ENCODE measurements around the gene DOK4.
"Not testable (repeated sequence)": the region's sequence is repeated elsewhere in the genome, so short reads cannot be mapped to it uniquely, and the experiment has no call there.

DOK4 gene

DNA sequence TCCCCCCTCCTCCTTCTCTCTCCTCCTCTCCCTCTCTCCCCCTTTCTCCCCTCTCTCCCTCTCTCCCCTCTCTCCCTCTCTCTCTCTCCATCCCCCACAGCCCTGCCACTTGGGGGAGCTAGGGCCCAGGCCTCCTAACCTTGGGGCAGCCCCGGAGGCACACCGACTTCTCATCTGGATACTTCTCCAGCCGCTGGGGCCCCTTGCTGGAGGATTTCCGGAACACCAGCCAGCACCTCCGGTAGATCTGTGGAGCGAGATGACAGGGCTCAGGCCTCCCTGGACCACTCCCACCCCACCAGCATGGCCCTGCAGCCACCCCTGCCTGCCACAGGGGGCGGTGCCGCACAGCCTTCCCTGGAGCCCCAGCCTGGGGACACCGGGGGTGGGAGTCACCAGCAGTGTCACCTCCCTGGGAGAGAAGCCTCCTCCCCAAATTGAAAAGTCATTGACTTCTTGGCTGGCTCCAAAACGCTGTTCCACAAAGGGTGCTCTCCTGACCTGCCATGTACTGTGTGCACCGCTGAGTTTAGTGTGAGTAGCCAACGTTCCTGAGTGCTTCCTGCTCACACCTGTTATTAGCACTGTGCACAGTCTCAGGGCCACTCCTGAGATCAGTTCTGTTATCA is 10.5 kb downstream of the DOK4 start:
- peak; percentile 79 for DNase-seq

DNA sequence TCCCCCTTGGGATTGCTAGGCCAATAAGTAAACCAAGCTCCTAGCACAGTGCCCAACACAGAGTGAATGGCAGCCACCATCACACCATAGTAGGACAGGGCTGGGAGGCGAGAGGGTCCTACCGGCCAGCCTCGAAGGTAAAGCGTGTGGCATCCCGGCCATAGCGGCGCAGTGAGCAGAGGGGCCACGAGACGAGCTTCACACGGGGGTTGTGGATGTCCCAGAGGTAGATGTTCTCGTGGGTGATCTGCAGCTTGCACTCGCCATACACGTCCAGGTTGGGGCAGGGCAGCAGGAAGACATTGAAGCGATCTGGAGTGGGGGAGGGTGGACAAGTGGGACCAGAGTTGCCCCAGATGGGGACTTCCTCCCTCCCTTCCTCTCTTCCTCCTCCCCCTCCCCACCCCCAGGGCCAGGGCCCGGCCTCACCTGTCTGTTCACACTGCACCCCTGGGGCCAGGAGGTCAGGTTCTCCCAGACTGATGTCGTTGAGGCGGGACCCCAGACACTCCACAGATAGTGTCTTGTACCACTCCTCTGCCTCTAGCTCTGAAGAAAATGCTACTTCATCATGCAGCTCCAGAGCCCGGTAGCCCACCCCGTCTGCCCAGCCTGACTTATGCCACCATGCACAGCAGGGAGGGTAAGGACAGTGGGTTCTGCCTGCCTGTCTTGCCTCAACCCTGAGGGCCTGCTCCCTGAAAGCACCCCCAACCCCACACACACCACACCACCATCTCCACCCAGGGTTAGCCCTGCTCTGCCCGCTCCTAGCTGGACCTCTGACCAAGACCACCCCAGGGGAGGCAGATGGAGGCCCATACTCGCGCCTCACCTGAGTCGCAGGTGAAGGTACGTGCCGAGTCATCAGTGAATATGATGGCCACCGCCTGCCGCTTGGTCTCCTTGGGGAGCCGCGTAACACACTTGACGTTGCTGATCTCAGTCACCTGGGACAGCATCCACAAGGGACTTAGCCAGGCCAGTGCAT is 11.3 kb downstream of the DOK4 start:
- no peak for DNase-seq

- DNase-seq, result no peak
Observed at GRCh38 chr16:57473906-57474305, 12.4 kb downstream of the DOK4 start.

- no peak for DNase-seq
Observed at GRCh38 chr16:57473176-57473840, 13.0 kb downstream of the DOK4 start.

DNA sequence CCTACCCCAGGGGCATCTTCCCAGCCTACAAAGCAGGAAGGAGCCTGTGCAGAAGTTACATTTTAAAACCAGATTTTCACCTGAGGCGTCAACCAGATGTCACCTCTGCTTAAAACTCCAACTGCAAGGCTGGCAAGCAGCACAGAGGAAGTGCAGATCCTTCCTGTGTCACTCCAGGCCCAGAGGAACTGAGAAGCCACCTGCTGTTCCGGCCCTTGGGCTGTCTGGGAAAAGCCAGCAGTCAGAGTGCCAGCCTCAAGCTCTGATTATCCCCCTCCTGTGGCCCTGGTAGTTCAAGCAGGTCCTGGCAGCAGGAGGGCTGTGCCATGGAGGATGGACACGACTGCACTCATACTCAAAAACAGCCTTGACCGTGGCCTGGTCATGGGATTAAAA is 13.6 kb downstream of the DOK4 start:
- no peak for DNase-seq

GRCh38 chr16:57471852-57472664 is 14.2 kb downstream of the DOK4 start:
- no peak for DNase-seq

- DNase-seq, result no peak
Observed at GRCh38 chr16:57471209-57471608, 15.1 kb downstream of the DOK4 start.

DNA sequence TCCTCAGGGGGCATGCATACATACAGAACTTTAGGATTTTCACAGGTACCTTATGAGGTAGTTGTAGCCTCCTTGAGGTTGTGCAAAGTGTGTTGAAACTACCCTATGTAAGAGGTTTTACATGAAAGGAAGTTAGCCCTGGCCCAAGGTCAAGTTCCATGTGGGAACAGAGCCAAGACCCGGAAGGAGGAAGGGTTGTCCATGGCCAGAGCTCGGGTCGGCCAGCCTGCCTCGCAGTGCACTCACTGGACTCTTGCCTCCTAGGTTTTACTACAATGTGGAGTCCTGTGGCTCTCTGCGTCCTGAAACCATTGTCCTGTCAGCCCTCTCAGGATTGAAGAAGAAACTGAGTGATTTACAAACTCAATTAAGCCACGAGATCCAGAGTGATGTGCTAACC is 15.6 kb downstream of the DOK4 start:
- no peak for DNase-seq

DNA sequence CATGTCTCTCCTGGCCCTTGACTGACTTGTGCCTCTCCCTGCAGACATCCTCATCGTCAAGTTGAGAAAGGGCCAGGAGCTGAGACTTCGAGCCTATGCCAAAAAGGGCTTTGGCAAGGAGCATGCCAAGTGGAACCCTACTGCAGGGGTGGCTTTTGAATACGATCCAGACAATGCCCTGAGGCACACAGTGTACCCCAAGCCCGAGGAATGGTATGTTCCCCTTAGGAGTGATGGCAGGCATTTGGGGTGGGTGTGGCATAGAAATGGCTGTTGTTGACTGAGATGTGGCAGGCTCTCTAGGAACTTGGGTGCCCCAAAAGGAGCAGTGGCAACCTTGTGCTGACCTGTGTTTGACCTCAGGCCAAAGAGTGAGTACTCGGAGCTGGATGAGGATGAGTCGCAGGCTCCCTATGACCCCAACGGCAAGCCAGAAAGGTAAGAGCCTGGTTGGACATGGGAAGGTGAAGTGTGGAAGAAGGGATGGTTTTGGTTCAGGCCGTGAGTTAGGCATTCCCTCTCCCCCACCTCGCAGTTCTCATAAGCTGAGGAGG is 16.3 kb downstream of the DOK4 start:
- DNase-seq, result no peak

DNA sequence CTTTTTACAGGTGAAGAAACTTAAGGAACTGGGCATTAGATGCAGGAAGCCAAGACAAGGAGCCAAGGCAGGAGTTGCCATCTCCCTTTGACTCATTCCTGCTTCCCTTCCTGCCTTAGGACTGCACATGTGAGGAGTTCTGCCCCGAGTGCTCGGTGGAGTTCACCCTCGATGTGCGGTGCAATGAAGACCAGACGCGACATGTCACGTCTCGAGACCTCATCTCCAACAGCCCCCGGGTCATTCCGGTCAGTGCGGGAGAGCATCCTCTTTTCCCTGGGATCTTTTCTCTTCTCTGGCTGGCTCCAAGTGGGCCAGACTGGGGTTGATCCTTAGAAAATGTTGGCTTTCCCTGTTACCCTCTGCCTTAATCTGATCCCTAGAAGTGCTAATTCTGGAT is 17.2 kb downstream of the DOK4 start:
- DNase-seq, result no peak

DNA sequence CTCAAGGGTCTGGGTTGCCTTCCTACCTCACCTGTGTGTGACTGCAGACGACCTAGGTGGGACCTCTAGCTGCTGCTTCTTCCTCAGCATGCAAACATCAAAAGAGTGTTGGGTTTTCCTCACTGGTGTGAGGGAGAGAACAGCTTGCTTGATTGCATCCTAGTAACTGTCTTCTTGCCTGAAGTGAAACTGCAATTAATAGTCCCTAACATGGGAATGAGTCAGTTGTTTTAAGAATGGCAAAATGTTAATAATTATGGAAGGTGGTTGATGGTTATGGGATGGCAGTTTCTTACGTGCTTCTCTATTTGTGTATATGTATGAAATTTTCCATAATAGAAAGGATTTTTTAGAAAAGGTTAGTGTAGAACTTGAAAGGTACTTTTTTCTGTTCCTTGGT is 17.9 kb downstream of the DOK4 start:
- DNase-seq, result no peak

- DNase-seq, result no peak
Observed at GRCh38 chr16:57464523-57464922, 21.8 kb downstream of the DOK4 start.

DNA sequence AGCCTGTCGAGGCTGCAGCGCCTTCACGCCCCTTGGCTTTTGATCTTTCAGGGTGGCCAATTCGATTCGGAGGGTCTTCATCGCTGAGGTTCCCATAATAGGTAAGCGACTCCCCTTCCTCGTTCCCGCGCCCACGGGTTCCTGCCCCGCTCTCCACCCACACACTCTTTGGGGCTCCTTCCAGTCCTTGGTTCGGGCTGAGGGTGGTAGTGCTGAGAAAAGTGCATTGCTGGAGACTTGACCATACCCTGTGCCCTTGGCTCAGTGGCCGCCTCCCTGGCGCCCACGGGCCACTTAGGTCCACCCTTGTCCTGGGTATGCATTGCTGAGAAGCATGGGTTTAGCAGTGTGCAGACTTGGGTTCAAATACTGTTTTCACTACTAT is 23.3 kb downstream of the DOK4 start:
- no peak for DNase-seq

DNA sequence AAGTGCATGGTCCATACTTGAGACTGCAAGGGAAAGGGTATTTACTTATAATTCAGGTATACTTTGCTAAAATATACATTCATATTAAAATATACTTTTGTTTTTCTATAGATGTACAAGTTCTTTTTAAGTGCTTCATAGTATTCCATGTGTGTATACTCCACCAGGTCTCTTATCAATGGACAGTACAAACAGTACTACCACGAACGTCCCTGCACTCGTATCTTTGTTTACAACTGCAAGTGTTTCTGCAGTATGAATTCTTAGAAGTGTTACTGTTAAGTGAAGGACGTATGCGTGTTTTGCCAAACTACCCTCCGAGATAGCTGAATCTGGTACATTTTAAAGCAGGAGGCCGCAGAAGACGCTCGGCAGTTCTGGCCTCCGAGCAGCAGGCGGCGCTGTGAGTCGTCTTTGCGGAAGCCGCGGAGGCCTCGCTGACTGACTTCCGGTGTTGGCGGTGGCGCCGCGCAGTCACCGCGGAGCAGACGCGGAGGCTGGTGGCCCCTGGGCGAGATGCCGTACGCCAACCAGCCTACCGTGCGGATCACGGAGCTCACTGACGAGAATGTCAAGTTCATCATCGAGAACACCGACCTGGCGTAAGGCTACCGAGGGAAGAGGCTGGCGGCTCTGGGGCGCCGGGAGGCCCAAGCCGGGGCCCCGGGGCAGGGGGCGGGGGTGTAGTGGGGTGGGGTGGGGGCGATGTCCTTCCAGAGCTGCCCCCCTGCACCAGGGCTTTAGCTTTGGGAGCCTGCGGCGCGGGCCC is 23.9 kb downstream of the DOK4 start, which contains the start of gene POLR2C:
TSS of gene POLR2C (plus strand) at position 471 of the 769 bp plus-strand sequence. CDS start at position 517, 46 bp downstream.
- peak; percentile 85 for DNase-seq

GRCh38 chr16:57452021-57452420 is 34.3 kb downstream of the DOK4 start:
- DNase-seq, result no peak

- peak; percentile 84 for DNase-seq
Observed at GRCh38 chr16:57447186-57447962, 38.9 kb downstream of the DOK4 start, which contains the start of the genes CIAPIN1 and COQ9. CIAPIN1 (minus strand) TSS chr16:57447385; CDS start chr16:57440928, 6,457 bp downstream. COQ9 (plus strand) TSS chr16:57447479; CDS start chr16:57447506, 27 bp downstream.

DNA sequence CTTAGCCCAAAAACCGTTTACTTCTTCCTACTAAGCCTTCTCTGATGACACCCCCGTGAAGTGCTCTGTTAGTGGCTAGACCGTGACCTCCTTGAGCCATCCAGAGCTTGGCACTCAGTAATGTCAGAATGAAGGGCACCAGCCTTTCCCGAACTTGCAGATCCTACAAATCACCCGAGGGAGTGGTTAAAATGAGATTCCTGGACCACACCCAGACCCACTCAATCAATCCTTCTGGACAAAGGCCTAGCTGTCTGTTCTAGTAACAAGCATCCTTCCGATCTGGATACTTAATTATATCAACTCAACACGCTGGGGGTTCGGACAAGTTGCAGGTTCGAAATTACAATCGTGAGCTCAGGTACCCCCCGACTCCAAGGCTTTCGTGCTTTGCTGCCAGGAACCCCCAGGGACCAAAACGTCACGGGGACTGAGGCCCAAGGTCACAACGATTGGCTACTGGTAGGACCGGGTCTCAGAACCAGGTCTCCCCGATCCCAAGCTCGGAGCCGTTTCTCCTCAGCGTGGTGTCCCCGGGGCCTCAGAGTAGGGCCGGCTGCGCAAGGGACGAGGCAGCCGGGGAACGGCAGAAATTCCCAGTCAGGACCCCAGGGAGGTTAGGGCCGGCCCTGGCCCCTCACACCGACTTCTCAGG is 39.6 kb downstream of the DOK4 start:
- no peak for DNase-seq

GRCh38 chr16:57445510-57445909 is 40.8 kb downstream of the DOK4 start:
- DNase-seq, result no peak

DNA sequence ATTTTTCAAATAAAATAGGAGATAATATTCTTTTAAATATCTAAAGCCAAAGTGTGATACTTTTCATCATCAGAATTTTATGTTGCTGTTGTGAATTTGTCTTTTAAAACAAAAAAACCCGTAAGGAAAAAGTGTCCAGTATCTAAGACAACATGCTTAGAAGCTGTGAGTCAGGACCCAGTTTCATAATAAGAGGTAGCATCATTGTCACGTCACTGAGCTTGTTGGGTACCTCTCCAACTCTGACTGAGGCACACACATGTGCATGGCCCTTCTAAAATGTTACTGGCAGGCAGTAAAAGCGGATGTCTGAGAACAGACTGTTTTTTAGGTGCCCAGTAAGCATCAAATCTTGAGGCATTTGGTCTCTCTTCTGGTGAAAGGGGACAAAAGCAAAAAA is 41.6 kb downstream of the DOK4 start:
- DNase-seq, result no peak

- DNase-seq, result not testable (repeated sequence)
Observed at GRCh38 chr16:57440551-57440950, 45.7 kb downstream of the DOK4 start.
